Occipital lobe (tissue), 2 donors: ENCODE data around the gene DOP1A. TPM values are rescaled to one million over a fixed set of nuclear protein-coding genes. Genes with fewer than 3 reads are reported as not detected.
"Not testable (repeated sequence)": the region's sequence is repeated elsewhere in the genome, so short reads cannot be mapped to it uniquely, and the experiment has no call there.

Experiments
- DNase-seq: peaks from one replicate; lab custom pipeline; 2025; lab: John Stamatoyannopoulos, UW
- total RNA-seq: library from RNA; depleted of rRNA; stranded (reverse); fragments of >200 nt; gene quantifications from one replicate; pipeline ENCODE4 v1.2.3, GENCODE V29; 2014

DOP1A gene
- total RNA-seq, 1 donor from 2014 or later: 96.1 TPM

GRCh38 chr6:83152913-83153312, 85.4 kb downstream of the DOP1A start:
- DNase-seq: no peak

- DNase-seq: no peak
Observed at GRCh38 chr6:83153883-83154521, 86.5 kb downstream of the DOP1A start.

GRCh38 chr6:83155794-83156193, 88.3 kb downstream of the DOP1A start:
- DNase-seq: no peak

GRCh38 chr6:83160167-83160566, 92.7 kb downstream of the DOP1A start:
- no peak for DNase-seq

- DNase-seq: no peak
Observed at GRCh38 chr6:83167726-83168278, 100.3 kb downstream of the DOP1A start.

GRCh38 chr6:83168556-83168955, 101.1 kb downstream of the DOP1A start:
- no peak for DNase-seq

GRCh38 chr6:83169106-83169505, 101.6 kb downstream of the DOP1A start:
- no peak for DNase-seq

- no peak for DNase-seq
Observed at GRCh38 chr6:83169511-83169910, 102.0 kb downstream of the DOP1A start.

GRCh38 chr6:83176246-83176645, 108.8 kb downstream of the DOP1A start:
- DNase-seq: no peak

- DNase-seq: no peak
Observed at GRCh38 chr6:83180426-83180950, 113.0 kb downstream of the DOP1A start.

- DNase-seq: no peak
Observed at GRCh38 chr6:83182114-83182513, 114.6 kb downstream of the DOP1A start.

- no peak for DNase-seq
Observed at GRCh38 chr6:83183082-83183828, 115.8 kb downstream of the DOP1A start.

- no peak for DNase-seq
Observed at GRCh38 chr6:83185096-83185495, 117.6 kb downstream of the DOP1A start.

GRCh38 chr6:83188501-83188900, 121.0 kb downstream of the DOP1A start:
- DNase-seq: no peak

- DNase-seq: no peak
Observed at GRCh38 chr6:83190626-83191025, 123.2 kb downstream of the DOP1A start.

GRCh38 chr6:83191974-83192373, 124.5 kb downstream of the DOP1A start:
- DNase-seq: not testable (repeated sequence)

GRCh38 chr6:83192456-83192855, 125.0 kb downstream of the DOP1A start:
- no peak for DNase-seq

- peak; percentile 90 for DNase-seq
Observed at GRCh38 chr6:83192871-83193746, 125.6 kb downstream of the DOP1A start, which contains the start of the genes PGM3 and RWDD2A. TSS of gene PGM3 (minus strand) at chr6:83193265. CDS start at chr6:83191012, 2,253 bp downstream. TSS of gene RWDD2A (plus strand) at chr6:83193357. CDS start at chr6:83194452, 1,095 bp downstream.

GRCh38 chr6:83193747-83194566, 126.5 kb downstream of the DOP1A start:
- DNase-seq: peak; percentile 57

GRCh38 chr6:83198486-83199172, 131.2 kb downstream of the DOP1A start:
- DNase-seq: no peak
